PFSK-1 (cell line): ENCODE measurements around the gene CAMSAP2.

Source experiments
- POLR2AphosphoS5 ChIP-seq: IDR thresholded peaks from 2 replicates; pipeline ENCODE4 v1.6.1; 2012; ENCODE audit warnings: low read depth, mild to moderate bottlenecking, control low read depth, low read length, moderate library complexity
- REST ChIP-seq, 2 experiments: IDR thresholded peaks; 2 replicates each; pipeline versions ENCODE4 v1.6.1 to v1.8.0; 2011 to 2012; ENCODE audit warnings: low read depth in 2 of 2, low read length in 2 of 2, control low read depth in 1 of 2, inconsistent platforms in 1 of 2, mild to moderate bottlenecking in 1 of 2, moderate library complexity in 1 of 2; ENCODE audit not compliant: insufficient read depth in 1 of 2
- SIN3A ChIP-seq: IDR thresholded peaks from 2 replicates; pipeline ENCODE4 v1.6.1; 2012; ENCODE audit warnings: mild to moderate bottlenecking, low read length, moderate library complexity, borderline replicate concordance; ENCODE audit not compliant: insufficient read depth

GRCh38 chr1:200733907-200734306 lies 4.8 kb upstream of the CAMSAP2 start:
- TF ChIP-seq POLR2AphosphoS5 (no peak), SIN3A (no peak), REST (IDR thresholded peaks at IDR 0.05; ENCODE audit: insufficient read depth in 1 of 2, low read depth in 2 of 2, low read length in 2 of 2) (no peak)
